Thyroid gland (tissue), 4 donors: Measurements from ENCODE around the gene ABHD8.

Experiments
- POLR2A ChIP-seq, 2 donors: fragments of 450-650 bp; IDR thresholded peaks; one replicate each; pipeline ENCODE4 v1.6.1; 2017; ENCODE audit warnings: antibody characterized with exemption in 2 of 2, mild to moderate bottlenecking in 2 of 2, moderate library complexity in 1 of 2
- TF ChIP-seq, protein P1 (sequence below), 6 experiments: fragments of 200-600 bp in 3 of 6; fragments of 450-650 bp in 3 of 6; sonication (generic) in 3 of 6; IDR thresholded peaks; one replicate each; pipeline ENCODE4 v1.5.1; 2016 to 2019; ENCODE audit warnings: antibody characterized with exemption in 6 of 6, mild to moderate bottlenecking in 2 of 6, inconsistent platforms in 1 of 6, moderate library complexity in 1 of 6

DNA sequence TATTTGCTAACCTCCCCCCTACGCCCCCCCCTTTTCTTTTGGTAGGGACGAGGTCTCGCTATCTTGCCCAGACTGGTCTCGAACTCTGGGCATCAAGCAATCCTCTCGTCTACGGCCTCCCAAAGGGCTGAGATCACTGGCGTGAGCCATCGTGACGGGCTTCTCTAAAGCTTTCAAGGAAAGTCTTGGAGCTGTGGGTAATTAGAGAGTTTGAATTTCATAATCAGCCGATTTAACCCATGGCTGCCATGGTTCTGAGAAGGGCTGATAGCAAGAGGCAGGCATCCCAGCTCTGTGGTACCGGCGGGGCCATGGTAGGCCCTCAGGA is 679 bp upstream of the ABHD8 start:
- TF ChIP-seq, protein P1, sequence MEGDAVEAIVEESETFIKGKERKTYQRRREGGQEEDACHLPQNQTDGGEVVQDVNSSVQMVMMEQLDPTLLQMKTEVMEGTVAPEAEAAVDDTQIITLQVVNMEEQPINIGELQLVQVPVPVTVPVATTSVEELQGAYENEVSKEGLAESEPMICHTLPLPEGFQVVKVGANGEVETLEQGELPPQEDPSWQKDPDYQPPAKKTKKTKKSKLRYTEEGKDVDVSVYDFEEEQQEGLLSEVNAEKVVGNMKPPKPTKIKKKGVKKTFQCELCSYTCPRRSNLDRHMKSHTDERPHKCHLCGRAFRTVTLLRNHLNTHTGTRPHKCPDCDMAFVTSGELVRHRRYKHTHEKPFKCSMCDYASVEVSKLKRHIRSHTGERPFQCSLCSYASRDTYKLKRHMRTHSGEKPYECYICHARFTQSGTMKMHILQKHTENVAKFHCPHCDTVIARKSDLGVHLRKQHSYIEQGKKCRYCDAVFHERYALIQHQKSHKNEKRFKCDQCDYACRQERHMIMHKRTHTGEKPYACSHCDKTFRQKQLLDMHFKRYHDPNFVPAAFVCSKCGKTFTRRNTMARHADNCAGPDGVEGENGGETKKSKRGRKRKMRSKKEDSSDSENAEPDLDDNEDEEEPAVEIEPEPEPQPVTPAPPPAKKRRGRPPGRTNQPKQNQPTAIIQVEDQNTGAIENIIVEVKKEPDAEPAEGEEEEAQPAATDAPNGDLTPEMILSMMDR (IDR thresholded peaks at IDR 0.05) = no peak
- no peak for TF ChIP-seq POLR2A (IDR thresholded peaks at IDR 0.05)
